G401.6 (cell line): ENCODE data around the gene ARHGAP24.

ENCODE experiments used
- FAIRE-seq: peaks from 2 replicates; lab custom pipeline; 2012; peaks lifted over from hg19 to GRCh38; lab: Jason Lieb, UNC

ARHGAP24 gene

DNA sequence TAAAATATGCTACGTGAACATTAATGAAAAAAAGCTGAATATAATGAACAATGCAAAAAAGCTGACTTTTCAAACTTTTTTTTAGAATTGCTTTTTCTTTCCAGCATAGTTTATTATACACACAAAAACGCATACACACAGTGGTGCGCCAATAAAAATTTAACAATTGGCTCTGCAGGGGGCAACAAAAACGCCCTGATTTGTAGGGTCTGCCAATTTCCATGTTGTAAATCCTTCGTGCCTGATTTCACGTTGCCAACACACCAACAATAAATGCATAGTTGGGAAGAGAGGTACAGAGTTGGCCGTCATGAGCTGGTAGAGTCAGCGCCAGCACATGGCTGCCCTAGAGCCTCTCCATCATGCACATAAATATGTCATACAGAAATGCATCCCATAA is 551.8 kb downstream of the ARHGAP24 start:
- FAIRE-seq: no peak

DNA sequence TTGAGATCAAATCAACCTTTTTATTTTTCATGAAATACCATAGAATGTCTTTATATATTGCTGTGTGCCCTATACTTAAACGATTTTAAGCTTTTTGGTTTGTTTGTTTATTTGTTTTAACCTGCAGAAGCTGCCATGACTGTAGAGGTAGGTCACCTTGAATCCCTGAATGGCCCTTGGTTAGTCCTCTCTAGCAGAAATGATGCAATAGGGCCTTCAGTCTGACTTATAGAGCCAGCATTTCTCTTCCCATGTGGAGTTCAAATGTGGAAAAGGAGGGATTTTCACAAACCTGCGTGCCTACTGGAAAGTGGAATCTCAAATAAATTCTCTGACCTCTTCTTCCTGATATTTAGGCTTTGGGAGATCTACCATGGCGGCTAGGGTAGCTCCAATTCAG is 557.0 kb downstream of the ARHGAP24 start:
- no peak for FAIRE-seq

DNA sequence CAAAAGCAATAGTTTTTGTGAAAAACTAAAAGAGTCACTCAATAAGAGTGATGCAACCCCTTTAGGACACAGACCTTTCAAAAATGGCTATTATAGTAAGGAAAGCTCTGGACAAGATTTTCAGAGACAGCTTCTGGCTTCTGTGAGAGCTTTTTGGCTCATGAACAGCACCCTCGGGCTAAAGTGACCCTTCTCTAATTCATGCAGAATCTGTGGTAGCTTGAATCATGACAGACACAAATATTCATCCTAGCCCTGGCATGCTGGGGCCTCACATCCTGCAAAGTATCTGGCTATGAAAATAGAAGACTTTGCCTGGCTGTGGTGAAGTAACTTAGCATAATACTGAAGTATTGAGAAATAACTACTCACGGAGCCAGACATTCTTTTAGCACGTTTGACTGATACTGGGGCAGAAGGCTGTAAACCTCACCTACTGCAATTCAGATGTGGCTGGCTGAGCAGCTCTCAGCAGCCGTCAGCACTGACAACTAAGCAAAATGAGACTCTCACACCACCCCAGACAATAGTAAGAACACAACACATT is 557.6 kb downstream of the ARHGAP24 start:
- no peak for FAIRE-seq

DNA sequence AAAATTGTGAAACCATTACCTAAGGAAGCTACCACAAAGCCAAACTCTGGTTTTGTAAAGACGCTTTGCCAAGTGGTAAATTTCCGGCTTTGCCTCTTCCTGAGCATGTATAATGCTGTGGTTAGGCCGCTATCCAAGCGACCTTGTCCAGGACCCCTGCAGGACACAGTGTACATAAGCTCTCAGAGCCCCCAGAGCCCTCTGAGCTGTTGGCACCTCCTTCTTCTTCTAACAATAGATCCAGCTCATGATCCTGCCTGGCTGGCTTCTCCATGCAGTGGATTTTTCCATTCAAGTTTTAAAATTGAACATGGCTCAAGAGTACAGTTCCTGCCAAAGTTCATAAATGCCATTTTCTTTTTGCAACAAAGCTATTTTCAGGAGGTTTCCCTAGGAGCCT is 558.2 kb downstream of the ARHGAP24 start:
- no peak for FAIRE-seq

DNA sequence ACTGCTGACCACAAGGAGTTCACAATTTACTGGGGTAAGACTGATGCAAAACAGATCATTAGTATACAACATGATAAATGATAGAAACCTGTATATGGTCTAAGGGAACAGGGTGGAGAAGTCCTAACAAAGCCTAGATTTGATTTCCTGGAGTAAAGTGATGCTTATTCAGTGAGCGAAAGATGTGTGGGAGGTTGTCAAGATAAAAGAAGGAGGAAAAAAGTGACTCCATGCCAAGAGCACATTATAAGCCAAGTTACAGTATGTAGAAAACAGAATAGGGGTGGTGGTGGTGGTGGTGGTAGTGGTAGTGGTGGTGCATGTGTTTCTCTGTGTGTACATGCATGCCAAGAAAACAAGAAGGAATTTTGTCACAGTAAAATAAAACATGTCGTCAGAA is 559.7 kb downstream of the ARHGAP24 start:
- FAIRE-seq: no peak

DNA sequence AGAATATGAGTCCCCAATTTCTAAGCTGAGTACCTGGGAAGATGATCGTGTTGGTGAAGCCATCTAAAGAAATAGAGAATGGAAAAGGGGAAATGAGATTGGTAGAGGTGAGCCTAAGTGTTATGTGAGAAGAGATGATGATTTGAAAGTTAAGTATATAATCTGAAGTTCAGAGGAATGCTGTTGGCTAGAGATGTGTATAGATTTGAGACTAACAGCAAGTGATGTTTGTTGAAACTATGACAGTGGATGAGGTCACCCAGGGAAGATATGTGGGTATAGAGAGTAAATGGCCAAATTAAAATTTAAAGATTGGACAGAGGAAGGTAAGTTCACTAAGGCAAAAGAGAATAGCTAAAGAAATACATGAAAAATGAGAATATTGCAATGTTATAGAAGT is 560.7 kb downstream of the ARHGAP24 start:
- no peak for FAIRE-seq

DNA sequence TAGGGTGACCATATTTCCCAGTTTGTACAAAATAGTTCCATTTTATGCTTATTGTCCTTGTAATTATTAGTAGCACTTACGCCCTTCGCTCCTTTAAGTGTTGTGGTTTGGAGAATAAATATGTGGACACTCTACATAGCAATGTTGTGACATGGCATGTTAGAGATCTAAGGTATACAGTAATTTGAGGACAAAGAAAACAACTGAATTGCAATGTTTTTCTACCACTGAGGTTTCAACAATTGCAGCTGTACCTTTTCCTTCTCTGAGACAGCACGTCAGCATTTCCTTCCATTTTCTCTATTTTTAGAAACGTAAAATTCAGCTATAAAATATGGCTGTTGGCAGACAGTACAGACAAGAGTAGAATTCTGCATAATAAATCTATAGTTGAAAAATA is 561.8 kb downstream of the ARHGAP24 start:
- FAIRE-seq: no peak

DNA sequence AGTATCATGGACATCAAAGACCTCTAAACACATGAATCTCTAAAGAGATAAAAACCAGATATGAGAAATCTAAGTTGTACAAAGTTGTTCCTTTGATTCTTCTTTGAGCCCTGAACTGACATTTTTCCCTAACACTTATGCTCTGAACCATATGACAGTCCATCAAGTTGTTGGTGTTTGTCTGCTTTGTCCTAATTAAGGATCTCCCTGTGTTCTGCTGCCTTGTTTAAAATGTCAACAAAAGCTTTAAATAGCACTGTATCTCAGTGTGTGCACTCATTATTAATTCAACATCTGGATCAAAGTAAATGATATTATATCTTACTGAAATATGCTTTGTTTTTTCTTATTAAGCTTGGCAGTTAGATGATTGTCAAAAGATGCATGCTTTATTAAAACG is 563.1 kb downstream of the ARHGAP24 start:
- FAIRE-seq: no peak

DNA sequence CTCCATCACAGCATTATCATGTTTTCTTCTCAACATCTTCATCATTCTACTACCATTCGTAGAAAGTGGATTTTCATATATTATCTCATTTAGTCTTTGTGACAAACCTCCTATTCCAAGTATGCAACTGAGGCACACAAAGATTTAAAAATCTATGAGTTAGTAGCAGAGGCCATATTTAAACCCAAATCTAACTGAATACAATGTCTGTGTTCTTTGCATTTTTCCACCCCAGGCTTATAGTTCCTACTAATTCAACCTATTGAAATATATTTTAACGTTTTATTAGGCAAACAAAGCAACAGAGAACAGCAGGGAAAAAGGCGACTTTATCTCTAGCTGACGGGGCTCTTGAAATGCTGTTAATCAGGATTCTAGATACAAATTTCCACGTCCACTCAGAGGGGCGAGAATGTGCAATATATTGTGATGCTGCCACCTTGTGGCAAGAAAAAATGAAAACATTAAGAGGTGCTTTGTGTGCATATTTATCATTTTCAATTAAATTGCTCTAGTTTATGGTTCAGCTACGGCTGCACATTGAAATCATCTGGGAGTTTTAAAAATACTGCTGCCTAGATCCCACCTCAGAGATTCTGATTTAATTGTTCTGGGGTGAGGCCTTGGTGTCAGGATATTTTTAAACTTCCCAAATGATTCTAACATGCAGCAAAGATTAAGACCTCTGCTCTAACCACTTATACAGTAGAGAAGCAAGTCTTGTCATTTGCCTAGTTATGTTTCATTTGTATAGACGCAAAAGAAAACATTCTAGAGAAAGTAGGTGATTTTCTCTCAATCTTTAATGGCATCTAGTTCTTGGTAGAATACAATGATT is 569.0 kb downstream of the ARHGAP24 start:
- FAIRE-seq: peak; percentile 76

DNA sequence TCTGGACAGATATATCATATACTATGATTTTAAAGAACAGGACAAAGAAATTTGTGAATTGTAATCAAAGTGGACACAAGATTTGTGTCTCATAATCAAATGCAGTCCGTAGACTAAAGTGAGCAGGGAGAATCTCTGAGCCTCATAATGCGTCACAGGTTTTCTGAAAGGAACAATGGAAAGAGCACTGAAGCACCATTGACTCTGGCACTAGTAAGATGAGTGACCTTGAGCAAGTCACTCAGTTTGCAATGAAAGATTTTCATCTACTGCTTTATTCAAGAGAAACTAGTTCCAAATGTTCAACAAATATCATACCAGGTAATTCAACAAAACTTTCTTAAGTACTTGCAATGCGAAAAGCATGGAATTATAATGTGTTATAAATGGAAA is 569.6 kb downstream of the ARHGAP24 start:
- no peak for FAIRE-seq

DNA sequence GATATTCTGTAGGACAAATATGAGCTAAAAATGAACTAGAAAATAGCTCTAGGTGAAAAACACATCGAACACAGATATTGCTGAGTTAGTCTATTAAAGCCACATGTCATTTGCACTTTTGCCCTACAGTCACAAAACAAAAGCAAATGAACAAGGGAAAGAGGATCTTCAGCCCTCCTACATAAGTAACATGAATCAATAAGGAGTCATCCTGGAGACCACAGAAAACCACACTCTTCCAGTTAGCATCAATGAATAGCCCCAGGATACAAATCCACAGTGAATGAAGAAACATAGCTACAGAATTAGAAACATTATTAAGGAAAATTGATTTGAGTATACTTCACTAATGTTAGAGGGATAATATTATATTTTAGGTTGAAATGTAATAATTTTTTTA is 573.5 kb downstream of the ARHGAP24 start:
- no peak for FAIRE-seq

DNA sequence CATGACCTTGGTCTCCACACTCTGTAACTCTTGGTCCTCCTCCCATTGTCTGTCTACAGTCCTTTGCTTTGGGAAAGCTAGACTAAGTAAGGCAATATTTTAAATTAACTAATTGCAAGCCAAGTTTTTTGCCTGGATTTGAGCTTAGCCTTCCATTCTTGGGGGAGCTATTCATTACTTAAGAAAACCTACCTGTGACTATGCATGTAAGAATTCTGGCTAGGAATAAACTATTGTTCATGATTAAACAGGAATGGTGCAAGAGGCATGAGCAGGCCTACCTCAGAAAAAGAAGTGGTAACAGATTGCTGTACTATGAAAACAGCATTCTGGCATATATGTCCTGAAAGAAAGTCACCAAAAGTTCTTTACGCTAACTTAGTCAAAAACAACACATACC is 575.5 kb downstream of the ARHGAP24 start:
- no peak for FAIRE-seq
